HCT116 (cell line): ENCODE measurements around the gene CPM. TPM values are rescaled to one million over a fixed set of nuclear protein-coding genes. Genes with fewer than 3 reads are reported as not detected.

Experiments used
- ATAC-seq: fragments of 200-7000 bp; cut with Tn5 transposase; 2 replicates; pipeline ENCODE4 v1.9.1; 2020; ENCODE audit warnings: mild to moderate bottlenecking, moderate library complexity
- BruUV-seq: library from RNA; stranded (reverse); fragments of 400-500 nt; replicated peaks from 2 replicates; lab custom pipeline; 2021; lab: Mats Ljungman, UMichigan
- CTCF ChIA-PET: fragments of 300-600 bp; sonication (Branson Sonifier 250); formaldehyde crosslinking; loops from one replicate; lab custom pipeline; 2021; ENCODE audit warnings: antibody characterized with exemption; lab: Charles Lee
- POLR2A ChIA-PET: fragments of 300-600, 350-600 bp; sonication (Branson Sonifier 250); formaldehyde crosslinking; loops from one replicate; lab custom pipeline; 2021; ENCODE audit warnings: antibody characterized with exemption; lab: Charles Lee
- RAD21 ChIA-PET, 2 experiments: fragments of 300-600 bp; sonication (Branson Sonifier 250); formaldehyde crosslinking; loops; one replicate each; lab custom pipeline; 2023; ENCODE audit warnings: low total read pairs in 2 of 2; ENCODE audit not compliant: uncharacterized antibody in 2 of 2, unreplicated experiment in 2 of 2, low non-redundant PET in 1 of 2; lab: Charles Lee
- DNase-seq: peaks from one replicate; pipeline ENCODE4 v3.0.0-alpha.2; 2010; ENCODE audit warnings: low read depth, low spot score
- H2AFZ ChIP-seq: fragments of 200-600 bp; shearing (Covaris generic), sonication (generic); 2 replicates; pipeline ENCODE4 v1.6.1; 2017; ENCODE audit warnings: low read depth, mixed run types, mixed read lengths, antibody characterized with exemption, low read length; ENCODE audit not compliant: poor library complexity, severe bottlenecking
- H3K27ac ChIP-seq: 2 replicates; pipeline ENCODE4 v1.5.1; 2012; ENCODE audit warnings: low read depth, low read length
- H3K27me3 ChIP-seq: fragments of 200-600 bp; sonication (generic); 2 replicates; pipeline ENCODE4 v1.6.1; 2016; ENCODE audit warnings: mixed run types, low read length, mixed read lengths; ENCODE audit not compliant: insufficient read depth
- H3K36me3 ChIP-seq, 2 experiments: fragments of 200-500 bp in 1 of 2; fragments of 200-600 bp in 1 of 2; sonication (Bioruptor generic) in 1 of 2; sonication (generic) in 1 of 2; 2 replicates each; pipeline versions ENCODE4 v1.5.1 to v1.6.1; 2014 to 2016; ENCODE audit warnings: low read length in 2 of 2, inconsistent platforms in 1 of 2, mixed read lengths in 1 of 2, mixed run types in 1 of 2; ENCODE audit not compliant: insufficient read depth in 2 of 2, control insufficient read depth in 1 of 2
- H3K4me1 ChIP-seq, 2 experiments: fragments of 200-600 bp in 1 of 2; sonication (generic) in 1 of 2; 2 replicates each; pipeline versions ENCODE4 v1.5.1 to v1.6.1; 2012 to 2017; ENCODE audit warnings: low read length in 2 of 2, inconsistent platforms in 1 of 2, mild to moderate bottlenecking in 1 of 2, mixed read lengths in 1 of 2, mixed run types in 1 of 2, moderate library complexity in 1 of 2; ENCODE audit not compliant: insufficient read depth in 2 of 2, control insufficient read depth in 1 of 2
- H3K4me2 ChIP-seq: fragments of 200-600 bp; sonication (generic); 2 replicates; pipeline ENCODE4 v1.6.1; 2017; ENCODE audit warnings: mixed run types, low read length, mixed read lengths
- H3K4me3 ChIP-seq, 2 experiments: fragments of 200-600 bp in 1 of 2; sonication (generic) in 1 of 2; replicated peaks in 1 of 2; 2 replicates each; pipeline ENCODE4 v1.5.1; 2011 to 2016; ENCODE audit warnings: low read length in 2 of 2, control low read depth in 1 of 2, low read depth in 1 of 2, mild to moderate bottlenecking in 1 of 2, mixed read lengths in 1 of 2, mixed run types in 1 of 2
- H3K79me2 ChIP-seq: fragments of 200-600 bp; sonication (generic); 2 replicates; pipeline ENCODE4 v1.6.1; 2017; ENCODE audit warnings: mild to moderate bottlenecking, mixed run types, low read length, moderate library complexity, mixed read lengths; ENCODE audit not compliant: insufficient read depth
- H3K9ac ChIP-seq: fragments of 200-600 bp; sonication (generic); 2 replicates; pipeline ENCODE4 v1.6.1; 2016; ENCODE audit warnings: low read length, mixed read lengths
- H3K9me2 ChIP-seq: fragments of 200-600 bp; sonication (generic), shearing (Covaris generic); 2 replicates; pipeline ENCODE4 v1.6.1; 2017; ENCODE audit warnings: mixed run types, mild to moderate bottlenecking, moderate library complexity; ENCODE audit not compliant: insufficient read depth
- H3K9me3 ChIP-seq, 2 experiments: fragments of 200-500 bp in 1 of 2; fragments of 200-600 bp in 1 of 2; sonication (Bioruptor generic) in 1 of 2; sonication (generic) in 1 of 2; 2 replicates each; pipeline ENCODE4 v1.6.1; 2014 to 2017; ENCODE audit warnings: low read length in 2 of 2, mixed read lengths in 2 of 2, inconsistent platforms in 1 of 2, low read depth in 1 of 2, mild to moderate bottlenecking in 1 of 2, mixed run types in 1 of 2, moderate library complexity in 1 of 2; ENCODE audit not compliant: control insufficient read depth in 1 of 2, insufficient read depth in 1 of 2
- H4K20me1 ChIP-seq: fragments of 200-600 bp; sonication (generic), shearing (Covaris generic); 2 replicates; pipeline ENCODE4 v1.6.1; 2017; ENCODE audit warnings: mixed run types, mild to moderate bottlenecking, moderate library complexity; ENCODE audit not compliant: insufficient read depth
- CBX3 ChIP-seq: IDR thresholded peaks from 2 replicates; pipeline ENCODE4 v1.6.1; 2012; ENCODE audit warnings: low read depth
- CTCF ChIP-seq, 3 experiments: fragments of 200-600 bp in 1 of 3; sonication (generic) in 1 of 3; IDR thresholded peaks in 2 of 3; conservative IDR thresholded peaks in 1 of 3; 2 replicates each; pipeline ENCODE4 v1.5.1; 2012 to 2017; ENCODE audit warnings: low read depth in 2 of 3, low read length in 2 of 3, antibody characterized with exemption in 1 of 3, borderline replicate concordance in 1 of 3, control low read depth in 1 of 3, mild to moderate bottlenecking in 1 of 3, mixed read lengths in 1 of 3, mixed run types in 1 of 3, moderate library complexity in 1 of 3; ENCODE audit not compliant: insufficient read depth in 1 of 3
- EGR1 ChIP-seq: IDR thresholded peaks from 2 replicates; pipeline ENCODE4 v1.6.1; 2012; ENCODE audit warnings: low read depth
- EZH2 ChIP-seq: fragments of 200-600 bp; sonication (generic); IDR thresholded peaks from 2 replicates; pipeline ENCODE4 v1.6.1; 2017; ENCODE audit warnings: antibody characterized with exemption, mixed run types
- EZH2phosphoT487 ChIP-seq: fragments of 200-600 bp; IDR thresholded peaks from 2 replicates; pipeline ENCODE4 v1.6.1; 2018; ENCODE audit warnings: antibody characterized with exemption, borderline replicate concordance
- FOSL1 ChIP-seq: IDR thresholded peaks from 2 replicates; pipeline ENCODE4 v1.6.1; 2012; ENCODE audit warnings: low read depth
- JUND ChIP-seq: IDR thresholded peaks from 2 replicates; pipeline ENCODE4 v1.6.1; 2012
- POLR2A ChIP-seq: IDR thresholded peaks from 2 replicates; pipeline ENCODE4 v1.7.0; 2011; ENCODE audit warnings: borderline replicate concordance; ENCODE audit not compliant: insufficient read depth, insufficient read length; ENCODE audit errors: extremely low read depth
- POLR2AphosphoS5 ChIP-seq: IDR thresholded peaks from 2 replicates; pipeline ENCODE4 v1.6.1; 2011; ENCODE audit warnings: mild to moderate bottlenecking, low read depth, low read length, moderate library complexity
- SIN3A ChIP-seq: IDR thresholded peaks from 2 replicates; pipeline ENCODE4 v1.6.1; 2012; ENCODE audit warnings: low read depth
- SP1 ChIP-seq: IDR thresholded peaks from 2 replicates; pipeline ENCODE4 v1.6.1; 2012; ENCODE audit warnings: low read depth
- TCF7L2 ChIP-seq: IDR thresholded peaks from 2 replicates; pipeline ENCODE4 v1.7.0; 2011; ENCODE audit warnings: borderline replicate concordance, inconsistent platforms; ENCODE audit not compliant: insufficient read depth, insufficient read length; ENCODE audit errors: extremely low read depth
- ZFX ChIP-seq: fragments of 450-650 bp; IDR thresholded peaks from 2 replicates; pipeline ENCODE4 v1.6.1; 2017
- ZNF274 ChIP-seq: fragments of 200-500 bp; sonication (Bioruptor generic); IDR thresholded peaks from 2 replicates; pipeline ENCODE4 v1.6.1; 2014; ENCODE audit warnings: mild to moderate bottlenecking, low read depth, low read length, inconsistent platforms
- intact Hi-C: fragments of 100-400 bp; cut with micrococcal nuclease; formaldehyde crosslinking; loops from 2 replicates; pipeline ENCODE4 v1.10.0; 2022
- total RNA-seq: library from RNA; stranded (reverse); gene quantifications from one replicate; pipeline ENCODE4 v1.2.1, GENCODE V29; 2021; ENCODE audit not compliant: unreplicated experiment
- TF ChIP-seq, protein P1 (sequence below): IDR thresholded peaks from 2 replicates; pipeline ENCODE4 v1.6.1; 2012; ENCODE audit warnings: low read depth
- TF ChIP-seq, protein P2 (sequence below): IDR thresholded peaks from 2 replicates; pipeline ENCODE4 v1.6.1; 2012
- TF ChIP-seq, protein P3 (sequence below): IDR thresholded peaks from 2 replicates; pipeline ENCODE4 v1.6.1; 2012

The CPM gene
- total RNA-seq, 1 experiment from 2014 or later: 5.3 TPM

DNA sequence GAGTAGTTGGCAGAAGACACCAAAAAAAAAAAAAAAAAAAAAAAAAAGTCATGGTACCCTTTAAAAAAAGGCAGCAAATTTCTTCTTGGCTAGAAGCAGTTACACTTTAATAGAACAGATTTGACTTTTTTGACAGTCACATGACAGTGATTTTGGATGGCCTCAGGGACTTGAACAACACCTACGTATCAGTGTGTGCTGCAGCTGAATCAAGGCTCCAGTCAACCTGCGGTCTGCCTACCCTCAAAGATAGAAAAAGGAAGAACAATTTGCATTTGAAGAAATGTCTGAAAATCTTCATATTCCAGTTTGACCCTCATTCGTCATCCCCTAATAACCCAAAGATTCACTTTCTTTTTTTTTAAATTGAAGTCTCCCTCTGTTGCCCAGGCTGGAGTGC, 71.1 kb downstream of the CPM start:
- no peak for ATAC-seq
- no peak overlapping the region for H3K27ac ChIP-seq
- H3K4me3 ChIP-seq: no peak overlapping the region
- no peaks in the 10 kb centered on the region for H3K9me3 ChIP-seq
- TF ChIP-seq CBX3 (no peak), TCF7L2 (no peak), FOSL1 (no peak), CTCF (IDR thresholded peaks at IDR 0.05 in 2 of 3, conservative IDR thresholded peaks at IDR 0.05 in 1 of 3; ENCODE audit: borderline replicate concordance in 1 of 3, insufficient read depth in 1 of 3, low read depth in 2 of 3, low read length in 2 of 3) (no peak), EZH2 (no peak), POLR2AphosphoS5 (no peak), POLR2A (no peak), SIN3A (no peak), ZFX (no peak), EZH2phosphoT487 (no peak), JUND (no peak), ZNF274 (no peak), SP1 (no peak), EGR1 (no peak)
- TF ChIP-seq, protein P1, sequence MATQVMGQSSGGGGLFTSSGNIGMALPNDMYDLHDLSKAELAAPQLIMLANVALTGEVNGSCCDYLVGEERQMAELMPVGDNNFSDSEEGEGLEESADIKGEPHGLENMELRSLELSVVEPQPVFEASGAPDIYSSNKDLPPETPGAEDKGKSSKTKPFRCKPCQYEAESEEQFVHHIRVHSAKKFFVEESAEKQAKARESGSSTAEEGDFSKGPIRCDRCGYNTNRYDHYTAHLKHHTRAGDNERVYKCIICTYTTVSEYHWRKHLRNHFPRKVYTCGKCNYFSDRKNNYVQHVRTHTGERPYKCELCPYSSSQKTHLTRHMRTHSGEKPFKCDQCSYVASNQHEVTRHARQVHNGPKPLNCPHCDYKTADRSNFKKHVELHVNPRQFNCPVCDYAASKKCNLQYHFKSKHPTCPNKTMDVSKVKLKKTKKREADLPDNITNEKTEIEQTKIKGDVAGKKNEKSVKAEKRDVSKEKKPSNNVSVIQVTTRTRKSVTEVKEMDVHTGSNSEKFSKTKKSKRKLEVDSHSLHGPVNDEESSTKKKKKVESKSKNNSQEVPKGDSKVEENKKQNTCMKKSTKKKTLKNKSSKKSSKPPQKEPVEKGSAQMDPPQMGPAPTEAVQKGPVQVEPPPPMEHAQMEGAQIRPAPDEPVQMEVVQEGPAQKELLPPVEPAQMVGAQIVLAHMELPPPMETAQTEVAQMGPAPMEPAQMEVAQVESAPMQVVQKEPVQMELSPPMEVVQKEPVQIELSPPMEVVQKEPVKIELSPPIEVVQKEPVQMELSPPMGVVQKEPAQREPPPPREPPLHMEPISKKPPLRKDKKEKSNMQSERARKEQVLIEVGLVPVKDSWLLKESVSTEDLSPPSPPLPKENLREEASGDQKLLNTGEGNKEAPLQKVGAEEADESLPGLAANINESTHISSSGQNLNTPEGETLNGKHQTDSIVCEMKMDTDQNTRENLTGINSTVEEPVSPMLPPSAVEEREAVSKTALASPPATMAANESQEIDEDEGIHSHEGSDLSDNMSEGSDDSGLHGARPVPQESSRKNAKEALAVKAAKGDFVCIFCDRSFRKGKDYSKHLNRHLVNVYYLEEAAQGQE: no peak
- TF ChIP-seq, protein P2, sequence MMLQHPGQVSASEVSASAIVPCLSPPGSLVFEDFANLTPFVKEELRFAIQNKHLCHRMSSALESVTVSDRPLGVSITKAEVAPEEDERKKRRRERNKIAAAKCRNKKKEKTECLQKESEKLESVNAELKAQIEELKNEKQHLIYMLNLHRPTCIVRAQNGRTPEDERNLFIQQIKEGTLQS: no peak
- TF ChIP-seq, protein P3, sequence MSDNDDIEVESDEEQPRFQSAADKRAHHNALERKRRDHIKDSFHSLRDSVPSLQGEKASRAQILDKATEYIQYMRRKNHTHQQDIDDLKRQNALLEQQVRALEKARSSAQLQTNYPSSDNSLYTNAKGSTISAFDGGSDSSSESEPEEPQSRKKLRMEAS: no peak
- TF ChIP-seq, all 23 proteins: peak for 0
- Histone ChIP-seq H3K4me2 (no peak overlapping the region), H3K27me3 (no peaks in the 10 kb centered on the region), H2AFZ (no peak overlapping the region), H3K36me3 (no peaks in the 10 kb centered on the region), H3K79me2 (no peaks in the 10 kb centered on the region), H4K20me1 (no peaks in the 10 kb centered on the region), H3K9ac (no peak overlapping the region), H3K9me2 (no peaks in the 10 kb centered on the region), H3K4me1 (no peaks in the 10 kb centered on the region)
- no peak for DNase-seq
- BruUV-seq: no TSS peak
- intact Hi-C loops: no loop called here
- POLR2A ChIA-PET: no interaction called here
- CTCF ChIA-PET: interaction anchor here (0.7 kb wide), 1 partner anchor 33 kb away, joined by 3 read pairs; no protein-coding TSS in a partner anchor
- RAD21 ChIA-PET: no interaction called here
